Prostate gland (tissue), 2 donors: ENCODE data around the gene HCK. TPM values are rescaled to one million over a fixed set of nuclear protein-coding genes. Genes with fewer than 3 reads are reported as not detected.
"Not testable (repeated sequence)": the region's sequence is repeated elsewhere in the genome, so short reads cannot be mapped to it uniquely, and the experiment has no call there.

ENCODE experiments used
- DNase-seq: peaks from one replicate; pipeline ENCODE4 v3.0.0-alpha.2; 2019; ENCODE audit warnings: low spot score
- H3K27ac ChIP-seq, 2 donors: fragments of 200-600 bp; sonication (generic); 2 replicates each; pipeline ENCODE4 v1.5.1; 2017 to 2019
- H3K27me3 ChIP-seq: fragments of 200-600 bp; sonication (generic); replicated peaks from 2 replicates; pipeline ENCODE4 v1.5.1; 2019; ENCODE audit not compliant: insufficient read depth
- H3K36me3 ChIP-seq, 2 donors: fragments of 200-600 bp; sonication (generic); 1 replicate in 1 of 2; 2 replicates in 1 of 2; pipeline versions ENCODE4 v1.5.1 to v1.8.1; 2017 to 2019
- H3K4me1 ChIP-seq: fragments of 200-600 bp; sonication (generic); replicated peaks from 2 replicates; pipeline ENCODE4 v1.5.1; 2019
- H3K4me3 ChIP-seq, 2 donors: fragments of 200-600 bp; sonication (generic); 2 replicates each; pipeline ENCODE4 v1.5.1; 2017 to 2019
- H3K9me3 ChIP-seq: fragments of 200-600 bp; sonication (generic); 2 replicates; pipeline ENCODE4 v1.5.1; 2017
- POLR2A ChIP-seq: fragments of 450-650 bp; IDR thresholded peaks from one replicate; pipeline ENCODE4 v1.6.1; 2016; ENCODE audit warnings: antibody characterized with exemption, mild to moderate bottlenecking
- POLR2AphosphoS5 ChIP-seq: sonication (generic); formaldehyde crosslinking; IDR thresholded peaks from one replicate; pipeline ENCODE4 v1.6.1; 2017; ENCODE audit warnings: antibody characterized with exemption
- WGBS: methylation state at CpG from one replicate; pipeline ENCODE4 v1.1.5; 2018; 5-methylcytosine and 5-hydroxymethylcytosine counted together
- intact Hi-C: fragments of 100-400 bp; cut with DNase I; formaldehyde crosslinking; loops from one replicate; pipeline ENCODE4 v1.14.2; 2022
- total RNA-seq, 2 donors: library from RNA; depleted of rRNA; stranded (reverse); fragments of >200 nt; gene quantifications; one replicate each; pipeline ENCODE4 v1.1.0, GENCODE V29; 2016
- TF ChIP-seq, protein P1 (sequence below), 4 experiments: fragments of 200-600 bp in 2 of 4; fragments of 450-650 bp in 2 of 4; sonication (generic) in 2 of 4; IDR thresholded peaks; 1 replicate in 3 of 4; 2 replicates in 1 of 4; pipeline ENCODE4 v1.5.1; 2016 to 2019; ENCODE audit warnings: antibody characterized with exemption in 4 of 4, mild to moderate bottlenecking in 2 of 4, moderate library complexity in 2 of 4

The HCK gene
- total RNA-seq, 2 donors from 2014 or later: 3.1 to 6.0 TPM

GRCh38 chr20:32028647-32029372, 23.2 kb upstream of the HCK start:
- Histone ChIP-seq H3K27ac (no peak overlapping the region), H3K4me3 (no peak overlapping the region), H3K4me1 (peaks cover 5% of the 10 kb centered on the region), H3K9me3 (no peaks in the 10 kb centered on the region), H3K36me3 (no peaks in the 10 kb centered on the region), H3K27me3 (no peaks in the 10 kb centered on the region)
- DNase-seq: no peak
- TF ChIP-seq POLR2A (no peak), POLR2AphosphoS5 (no peak)
- TF ChIP-seq, protein P1, sequence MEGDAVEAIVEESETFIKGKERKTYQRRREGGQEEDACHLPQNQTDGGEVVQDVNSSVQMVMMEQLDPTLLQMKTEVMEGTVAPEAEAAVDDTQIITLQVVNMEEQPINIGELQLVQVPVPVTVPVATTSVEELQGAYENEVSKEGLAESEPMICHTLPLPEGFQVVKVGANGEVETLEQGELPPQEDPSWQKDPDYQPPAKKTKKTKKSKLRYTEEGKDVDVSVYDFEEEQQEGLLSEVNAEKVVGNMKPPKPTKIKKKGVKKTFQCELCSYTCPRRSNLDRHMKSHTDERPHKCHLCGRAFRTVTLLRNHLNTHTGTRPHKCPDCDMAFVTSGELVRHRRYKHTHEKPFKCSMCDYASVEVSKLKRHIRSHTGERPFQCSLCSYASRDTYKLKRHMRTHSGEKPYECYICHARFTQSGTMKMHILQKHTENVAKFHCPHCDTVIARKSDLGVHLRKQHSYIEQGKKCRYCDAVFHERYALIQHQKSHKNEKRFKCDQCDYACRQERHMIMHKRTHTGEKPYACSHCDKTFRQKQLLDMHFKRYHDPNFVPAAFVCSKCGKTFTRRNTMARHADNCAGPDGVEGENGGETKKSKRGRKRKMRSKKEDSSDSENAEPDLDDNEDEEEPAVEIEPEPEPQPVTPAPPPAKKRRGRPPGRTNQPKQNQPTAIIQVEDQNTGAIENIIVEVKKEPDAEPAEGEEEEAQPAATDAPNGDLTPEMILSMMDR (IDR thresholded peaks at IDR 0.05): no peak
- 44% methylated on average over 12 of the region's 12 CpGs for WGBS
- intact Hi-C loops: no loop called here

DNA sequence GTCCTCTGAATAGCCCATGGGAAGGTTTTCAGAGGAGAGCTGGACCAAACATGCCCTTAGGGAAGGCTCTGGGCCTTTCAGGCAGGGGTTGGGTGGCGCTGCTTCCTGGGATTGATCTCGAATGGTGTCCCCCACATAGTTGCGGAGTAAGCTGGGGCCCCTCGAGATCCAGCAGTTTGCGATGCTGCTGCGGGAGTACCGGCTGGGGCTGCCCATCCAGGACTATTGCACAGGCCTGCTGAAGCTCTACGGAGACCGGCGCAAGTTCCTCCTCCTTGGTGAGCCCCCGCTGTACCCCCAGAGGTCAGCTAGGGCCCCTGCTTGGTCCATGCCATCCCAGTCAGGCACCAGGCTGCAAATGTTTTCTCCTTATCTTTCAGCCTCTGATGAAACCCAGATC, 22.5 kb upstream of the HCK start:
- WGBS: 78% methylated on average over 11 of the region's 11 CpGs
- Histone ChIP-seq H3K4me3 (no peak overlapping the region), H3K36me3 (no peaks in the 10 kb centered on the region), H3K27me3 (no peaks in the 10 kb centered on the region), H3K9me3 (no peaks in the 10 kb centered on the region), H3K27ac (no peak overlapping the region), H3K4me1 (peaks cover 5% of the 10 kb centered on the region)
- intact Hi-C loops: no loop called here
- no peak for DNase-seq
- TF ChIP-seq POLR2AphosphoS5 (no peak), POLR2A (no peak)
- TF ChIP-seq, protein P1 (IDR thresholded peaks at IDR 0.05): no peak

DNA sequence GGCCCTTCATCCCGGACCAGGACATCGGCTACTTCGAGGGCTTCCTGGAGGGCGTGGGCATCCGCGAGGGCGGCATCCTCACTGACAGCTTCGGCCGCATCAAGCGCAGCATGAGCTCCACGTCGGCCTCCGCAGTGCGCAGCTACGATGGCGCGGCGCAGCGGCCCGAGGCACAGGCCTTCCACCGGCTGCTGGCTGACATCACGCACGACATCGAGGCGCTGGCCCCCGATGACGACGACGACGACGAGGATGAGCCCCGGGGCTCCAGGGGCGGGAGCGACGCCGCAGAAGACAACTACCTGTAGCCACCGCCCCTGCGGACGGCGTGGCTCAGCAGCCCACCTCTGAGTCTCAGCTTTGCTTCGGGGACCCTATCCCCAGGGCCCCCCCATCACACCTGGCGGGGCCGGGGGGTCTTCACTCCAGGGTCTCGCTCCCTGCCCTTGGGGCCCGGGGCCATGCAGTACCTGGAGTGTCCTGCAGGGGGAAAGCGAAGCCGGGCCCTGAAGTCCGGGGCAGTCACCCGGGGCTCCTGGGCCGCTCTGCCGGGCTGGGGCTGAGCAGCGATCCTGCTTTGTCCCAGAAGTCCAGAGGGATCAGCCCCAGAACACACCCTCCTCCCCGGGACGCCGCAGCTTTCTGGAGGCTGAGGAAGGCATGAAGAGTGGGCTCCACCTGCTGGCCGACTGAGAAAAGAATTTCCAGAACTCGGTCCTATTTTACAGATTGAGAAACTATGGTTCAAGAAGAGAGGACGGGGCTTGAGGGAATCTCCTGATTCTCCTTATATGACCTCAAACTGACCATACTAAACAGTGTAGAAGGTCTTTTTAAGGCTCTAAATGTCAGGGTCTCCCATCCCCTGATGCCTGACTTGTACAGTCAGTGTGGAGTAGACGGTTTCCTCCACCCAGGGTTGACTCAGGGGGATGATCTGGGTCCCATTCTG, 20.8 kb upstream of the HCK start:
- intact Hi-C loops: loop anchor here (2.0 kb wide), 1 partner anchor 208 kb away; no protein-coding TSS in a partner anchor
- Histone ChIP-seq H3K27ac (no peak overlapping the region), H3K4me1 (peaks cover 5% of the 10 kb centered on the region), H3K36me3 (no peaks in the 10 kb centered on the region), H3K9me3 (no peaks in the 10 kb centered on the region), H3K27me3 (no peaks in the 10 kb centered on the region), H3K4me3 (peak overlapping the region in 1 of 2 donors; percentile 18)
- WGBS: 24% methylated on average over 35 of the region's 59 CpGs
- peak; percentile 71 for DNase-seq
- TF ChIP-seq, protein P1 (IDR thresholded peaks at IDR 0.05): peak; percentile 66 to 86 (median 76)
- TF ChIP-seq POLR2AphosphoS5 (peak; percentile 29), POLR2A (no peak)

DNA sequence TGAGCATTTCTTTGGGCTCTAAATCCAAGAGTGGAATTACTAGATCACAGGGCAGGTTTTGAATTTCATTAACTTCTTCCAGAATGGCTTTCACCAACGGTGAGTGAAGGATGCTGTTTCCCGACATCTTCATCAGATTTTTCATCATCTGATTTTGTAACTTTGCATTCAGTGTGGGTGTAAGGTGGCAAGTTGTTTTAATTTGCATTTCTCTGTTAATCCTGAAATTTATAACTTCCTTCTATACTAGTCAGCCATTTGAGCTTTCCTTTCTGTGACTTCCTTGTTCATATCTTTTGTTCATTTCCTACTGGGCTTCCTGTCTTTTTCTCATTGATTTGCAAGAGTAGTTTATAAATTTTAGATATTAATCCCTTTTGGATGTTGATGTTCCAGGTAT, 18.7 kb upstream of the HCK start:
- Histone ChIP-seq H3K4me1 (peaks cover 5% of the 10 kb centered on the region), H3K27me3 (no peaks in the 10 kb centered on the region), H3K36me3 (no peaks in the 10 kb centered on the region), H3K27ac (no peak overlapping the region), H3K9me3 (no peaks in the 10 kb centered on the region), H3K4me3 (no peak overlapping the region)
- 43% methylated on average over 2 of the region's 2 CpGs for WGBS
- no peak for DNase-seq
- intact Hi-C loops: no loop called here
- TF ChIP-seq, protein P1 (IDR thresholded peaks at IDR 0.05): no peak
- TF ChIP-seq POLR2AphosphoS5: no peak
- TF ChIP-seq POLR2A: no peak

DNA sequence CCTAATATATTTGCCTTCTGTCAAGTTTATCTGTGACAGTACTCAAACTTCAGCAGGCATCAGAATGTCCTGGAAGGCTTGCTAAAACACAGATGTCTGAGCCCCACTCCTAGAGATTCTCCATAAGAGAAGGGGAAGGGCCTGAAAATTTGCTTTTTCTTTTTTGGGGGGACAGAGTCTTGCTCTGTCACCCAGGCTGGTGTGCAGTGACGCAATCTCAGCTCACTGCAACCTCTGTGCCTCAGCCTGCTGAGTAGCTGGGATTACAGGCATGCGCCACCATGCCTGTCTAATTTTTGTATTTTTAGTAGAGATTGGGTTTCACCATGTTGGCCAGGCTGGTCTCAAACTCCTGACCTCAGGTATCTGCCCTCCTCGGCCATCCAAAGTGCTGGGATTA, 18.3 kb upstream of the HCK start:
- H3K36me3 ChIP-seq, H3K27ac ChIP-seq, H3K4me3 ChIP-seq, DNase-seq, H3K4me1 ChIP-seq, H3K27me3 ChIP-seq, intact Hi-C loops, H3K9me3 ChIP-seq: not testable (repeated sequence)
- WGBS: 73% methylated on average over 3 of the region's 3 CpGs
